Measurements from ENCODE around the gene PPP2R5A. TPM values are rescaled to one million over a fixed set of nuclear protein-coding genes. Genes with fewer than 3 reads are reported as not detected.

The PPP2R5A gene
- total and polyA plus RNA-seq, 5 donors, result 53.1 to 72.0 (median 61.2) TPM

DNA sequence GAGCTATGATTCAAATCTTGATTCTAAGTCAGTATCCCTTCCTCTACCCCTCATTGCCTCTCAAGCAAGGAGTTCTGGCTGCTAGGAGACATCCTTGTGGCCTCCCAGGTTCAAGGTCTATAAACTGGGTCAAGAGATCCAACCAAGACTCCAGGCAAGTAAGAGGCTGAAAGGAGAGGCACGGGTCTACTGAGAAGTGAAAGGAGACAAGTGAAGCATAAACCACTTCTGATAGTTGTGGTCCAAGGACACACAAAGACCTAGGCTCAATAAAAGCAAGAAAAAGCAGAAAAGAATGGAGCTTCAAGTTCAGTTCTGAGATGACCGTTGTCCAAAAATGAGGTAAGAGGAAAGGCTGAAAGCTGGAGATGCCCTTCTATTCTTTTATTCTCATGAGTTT, 17.8 kb upstream of the PPP2R5A start:
- no peak for ATAC-seq
- intact Hi-C loops (cut with DNase I), result no loop called here

DNA sequence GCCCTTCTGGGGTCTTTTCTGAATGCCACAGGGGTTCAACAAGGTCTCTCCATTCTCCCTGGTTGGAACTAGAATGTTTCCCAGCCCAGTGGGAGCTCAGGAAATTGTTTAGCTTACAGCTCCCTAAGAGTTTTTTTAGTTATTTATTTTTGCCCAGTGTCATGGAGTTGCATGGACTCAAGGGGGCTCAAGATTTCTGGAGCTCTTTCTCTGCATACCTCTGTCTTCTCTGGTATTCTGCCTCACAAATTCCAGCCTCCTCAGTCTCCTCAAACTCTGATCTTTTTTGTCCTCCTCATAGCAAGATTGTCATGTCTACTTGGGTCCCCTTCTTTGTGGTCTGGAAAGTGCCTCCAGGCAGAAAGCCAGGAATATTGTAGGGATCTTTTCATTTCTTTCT, 15.9 kb upstream of the PPP2R5A start:
- intact Hi-C loops (cut with DNase I), result no loop called here
- Histone ChIP-seq H3K27ac (ENCODE audit: low read length) (no peak overlapping the region), H3K27me3 (ENCODE audit: control insufficient read depth, insufficient read depth) (no peaks in the 10 kb centered on the region), H3K9me3 (ENCODE audit: control insufficient read depth, low read length) (no peaks in the 10 kb centered on the region), H3K4me1 (ENCODE audit: control insufficient read depth, insufficient read depth, low read length) (no peaks in the 10 kb centered on the region), H3K4me3 (ENCODE audit: low read length) (no peak overlapping the region)
- no peak for DNase-seq
- no peak for ATAC-seq

More for the DNA sequence above, 17.8 kb upstream of the PPP2R5A start:
- Histone ChIP-seq H3K4me3 (ENCODE audit: low read length) (no peak overlapping the region), H3K9me3 (ENCODE audit: control insufficient read depth, low read length) (no peaks in the 10 kb centered on the region), H3K4me1 (ENCODE audit: control insufficient read depth, insufficient read depth, low read length) (no peaks in the 10 kb centered on the region), H3K27me3 (ENCODE audit: control insufficient read depth, insufficient read depth) (no peaks in the 10 kb centered on the region), H3K27ac (ENCODE audit: low read length) (no peak overlapping the region)
- DNase-seq, result no peak
- 88% methylated on average over 2 of the region's 2 CpGs for WGBS

DNA sequence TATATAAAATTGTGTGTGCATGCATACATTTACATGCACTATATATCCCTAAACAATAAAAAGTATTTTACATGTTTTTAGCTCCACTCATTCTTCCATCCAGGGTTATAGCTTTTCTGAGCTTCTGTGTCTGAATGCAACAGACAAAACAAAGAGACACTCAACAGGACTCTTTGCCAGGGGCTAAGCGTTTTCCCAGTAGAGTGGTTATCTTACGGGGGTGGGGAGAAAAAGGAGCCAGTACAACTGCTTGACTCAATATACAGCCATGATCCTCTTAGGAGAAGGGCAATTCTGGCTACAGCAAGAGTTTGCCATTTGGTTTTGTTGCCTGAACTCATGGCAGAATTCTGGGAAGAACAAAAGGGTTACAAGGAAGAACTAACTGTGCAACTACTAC, 14.6 kb upstream of the PPP2R5A start:
- WGBS, result 69% methylated on average over 2 of the region's 2 CpGs
- ATAC-seq (no peak), DNase-seq (no peak)
- Histone ChIP-seq H3K27ac (ENCODE audit: low read length) (no peak overlapping the region), H3K27me3 (ENCODE audit: control insufficient read depth, insufficient read depth) (no peaks in the 10 kb centered on the region), H3K9me3 (ENCODE audit: control insufficient read depth, low read length) (no peaks in the 10 kb centered on the region), H3K4me1 (ENCODE audit: control insufficient read depth, insufficient read depth, low read length) (no peaks in the 10 kb centered on the region), H3K4me3 (ENCODE audit: low read length) (no peak overlapping the region)
- intact Hi-C loops (cut with DNase I), result no loop called here

DNA sequence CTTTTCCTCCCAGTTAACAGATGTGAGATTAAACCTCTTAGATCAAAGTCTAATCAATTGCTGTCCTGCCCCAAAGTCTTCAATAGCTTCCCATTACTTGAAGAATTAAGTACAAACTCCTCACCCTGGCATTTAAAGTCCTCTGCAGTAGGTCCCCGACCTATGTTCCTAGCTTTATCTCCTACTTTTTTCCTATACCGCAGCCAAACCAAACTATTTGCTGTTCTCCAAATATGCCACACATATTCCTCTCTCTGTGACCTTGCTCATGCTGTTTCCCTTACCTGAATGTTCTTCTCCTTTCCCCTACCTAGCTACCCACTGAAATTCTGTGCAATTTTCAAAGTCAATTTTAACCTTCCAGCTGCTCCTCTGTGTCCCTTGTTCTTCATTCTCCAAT, 14.0 kb upstream of the PPP2R5A start:
- Histone ChIP-seq H3K4me1 (ENCODE audit: control insufficient read depth, insufficient read depth, low read length) (no peaks in the 10 kb centered on the region), H3K4me3 (ENCODE audit: low read length) (no peak overlapping the region), H3K27me3 (ENCODE audit: control insufficient read depth, insufficient read depth) (no peaks in the 10 kb centered on the region), H3K9me3 (ENCODE audit: control insufficient read depth, low read length) (no peaks in the 10 kb centered on the region), H3K27ac (ENCODE audit: low read length) (no peak overlapping the region)
- DNase-seq, result no peak
- no peak for ATAC-seq
- 79% methylated on average over 2 of the region's 2 CpGs for WGBS
- intact Hi-C loops (cut with DNase I), result no loop called here

DNA sequence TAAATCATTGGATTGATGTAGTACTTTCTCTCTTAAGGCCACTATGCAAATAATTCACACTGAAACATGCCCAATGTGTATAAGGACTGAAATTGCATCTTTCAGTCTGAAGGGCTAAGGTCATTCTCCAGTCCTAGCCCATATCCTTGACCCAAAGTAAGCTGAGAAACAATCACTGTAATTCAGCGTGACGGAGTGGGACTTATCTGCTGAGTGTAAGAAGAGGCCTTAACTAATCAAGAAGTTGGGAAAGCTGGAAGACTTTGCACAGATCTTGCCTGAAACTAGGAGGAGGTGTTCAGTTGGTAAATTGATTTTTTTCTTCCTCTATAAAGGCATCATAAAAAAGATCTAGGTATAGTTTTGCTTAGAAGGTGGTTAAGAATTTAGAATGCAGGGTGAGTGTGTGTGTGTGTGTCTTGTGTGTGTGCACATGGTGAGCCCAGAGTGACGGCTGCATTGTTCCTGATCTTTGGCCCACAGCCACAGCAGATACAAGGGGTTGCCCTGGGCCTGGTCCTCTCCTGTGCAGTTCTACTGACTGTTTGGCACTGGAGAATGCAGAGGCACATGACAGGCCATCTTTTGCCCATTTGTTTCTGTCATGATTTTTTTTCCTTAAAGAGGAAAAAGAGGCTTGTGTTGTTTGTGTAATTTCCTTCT, 13.3 kb upstream of the PPP2R5A start:
- H3K27ac ChIP-seq (ENCODE audit: low read length), result no peak overlapping the region

DNA sequence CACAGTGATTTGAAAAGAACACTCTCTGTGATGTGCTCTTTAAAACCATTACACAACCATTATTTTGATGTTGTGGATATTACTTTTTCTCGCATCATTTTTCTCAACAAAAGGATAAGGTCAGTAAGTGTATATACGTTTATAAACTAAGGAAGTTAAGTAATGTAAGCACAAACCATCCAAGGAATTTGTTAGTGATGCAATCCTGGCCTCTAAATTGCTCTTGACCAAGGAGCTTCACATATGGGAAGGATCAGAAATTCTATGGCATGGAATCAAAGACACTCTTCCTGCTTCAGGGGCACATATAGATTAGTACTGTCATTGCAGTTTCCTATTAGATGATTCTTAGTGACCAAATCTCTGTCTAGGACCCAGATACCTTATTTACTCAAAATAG, 3.6 kb upstream of the PPP2R5A start:
- no peaks in the 10 kb centered on the region for H3K27me3 ChIP-seq (ENCODE audit: control insufficient read depth, insufficient read depth)
- no peak for ATAC-seq
- intact Hi-C loops (cut with DNase I), result loop anchor here in 2 of 4 donors (10.0 kb wide), 2 partner anchors 127 to 207 kb away; no protein-coding TSS in a partner anchor
- WGBS, result 75% methylated on average over 2 of the region's 2 CpGs
- H3K4me1 ChIP-seq (ENCODE audit: control insufficient read depth, insufficient read depth, low read length), result no peaks in the 10 kb centered on the region
- DNase-seq, result no peak
- no peak overlapping the region for H3K4me3 ChIP-seq (ENCODE audit: low read length)
- H3K27ac ChIP-seq (ENCODE audit: low read length), result no peak overlapping the region
- no peaks in the 10 kb centered on the region for H3K9me3 ChIP-seq (ENCODE audit: control insufficient read depth, low read length)

More for the DNA sequence above, 13.3 kb upstream of the PPP2R5A start:
- DNase-seq (no peak), ATAC-seq (peak; percentile 68 to 71)
- Histone ChIP-seq H3K4me3 (ENCODE audit: low read length) (no peak overlapping the region), H3K9me3 (ENCODE audit: control insufficient read depth, low read length) (no peaks in the 10 kb centered on the region), H3K4me1 (ENCODE audit: control insufficient read depth, insufficient read depth, low read length) (no peaks in the 10 kb centered on the region), H3K27me3 (ENCODE audit: control insufficient read depth, insufficient read depth) (no peaks in the 10 kb centered on the region)
- intact Hi-C loops (cut with DNase I), result no loop called here
- WGBS, result 41% methylated on average over 3 of the region's 3 CpGs

DNA sequence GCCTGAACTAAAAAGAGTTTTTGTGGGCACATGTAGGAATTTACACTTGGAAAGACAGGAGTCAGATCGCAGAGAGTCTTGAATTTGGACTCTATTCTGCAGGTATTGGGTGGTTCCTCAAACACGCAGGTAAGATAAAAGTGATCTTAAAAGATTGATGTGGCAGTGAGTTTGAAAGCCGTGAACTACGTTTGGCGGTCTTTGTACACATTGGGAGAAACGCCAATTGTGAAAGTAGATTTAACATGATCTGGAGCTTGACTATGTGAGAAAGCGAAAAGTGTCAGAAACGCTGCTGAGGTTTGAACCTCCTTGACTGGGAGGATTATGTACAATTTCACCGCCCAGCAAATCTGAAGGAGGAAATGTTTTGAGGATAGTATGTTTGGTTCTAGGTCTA, 1.5 kb upstream of the PPP2R5A start:
- intact Hi-C loops (cut with DNase I), result loop anchor here in 2 of 4 donors (10.0 kb wide), 2 partner anchors 129 to 209 kb away; no protein-coding TSS in a partner anchor
- H3K4me3 ChIP-seq (ENCODE audit: low read length), result peak overlapping the region; percentile 65
- ATAC-seq, result no peak
- no peaks in the 10 kb centered on the region for H3K27me3 ChIP-seq (ENCODE audit: control insufficient read depth, insufficient read depth)
- no peak for DNase-seq
- H3K4me1 ChIP-seq (ENCODE audit: control insufficient read depth, insufficient read depth, low read length), result peaks cover 2% of the 10 kb centered on the region
- WGBS, result 88% methylated on average over 9 of the region's 9 CpGs
- H3K9me3 ChIP-seq (ENCODE audit: control insufficient read depth, low read length), result no peaks in the 10 kb centered on the region
- no peak overlapping the region for H3K27ac ChIP-seq (ENCODE audit: low read length)

DNA sequence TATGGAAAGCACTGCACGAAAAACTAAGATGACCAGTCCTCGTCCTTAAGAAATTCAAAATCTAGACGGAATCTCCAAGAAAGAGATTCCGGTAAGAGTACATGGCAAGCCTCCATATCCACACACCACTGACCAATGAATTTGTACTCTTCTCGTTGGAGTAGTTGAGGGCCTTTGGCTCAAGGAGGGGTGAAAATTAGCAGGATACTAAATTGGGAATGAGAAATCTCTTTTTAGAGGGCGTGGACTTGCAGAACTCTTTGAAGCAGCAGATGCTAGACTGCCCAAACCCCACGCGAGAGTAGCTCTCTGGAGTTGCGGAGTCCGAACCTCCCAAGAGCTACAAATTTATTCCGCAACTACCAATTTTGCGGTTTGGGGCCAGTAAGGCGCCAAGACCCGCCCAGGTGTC, 872 bp upstream of the PPP2R5A start:
- peak overlapping the region; percentile 65 for H3K4me3 ChIP-seq (ENCODE audit: low read length)
- ATAC-seq (no peak), DNase-seq (no peak)
- H3K4me1 ChIP-seq (ENCODE audit: control insufficient read depth, insufficient read depth, low read length), result peaks cover 2% of the 10 kb centered on the region
- peak overlapping the region; percentile 92 for H3K27ac ChIP-seq (ENCODE audit: low read length)
- H3K9me3 ChIP-seq (ENCODE audit: control insufficient read depth, low read length), result no peaks in the 10 kb centered on the region
- intact Hi-C loops (cut with DNase I), result loop anchor here in 2 of 4 donors (10.0 kb wide), 2 partner anchors 130 to 210 kb away; no protein-coding TSS in a partner anchor
- no peaks in the 10 kb centered on the region for H3K27me3 ChIP-seq (ENCODE audit: control insufficient read depth, insufficient read depth)
- 15% methylated on average over 14 of the region's 14 CpGs for WGBS

DNA sequence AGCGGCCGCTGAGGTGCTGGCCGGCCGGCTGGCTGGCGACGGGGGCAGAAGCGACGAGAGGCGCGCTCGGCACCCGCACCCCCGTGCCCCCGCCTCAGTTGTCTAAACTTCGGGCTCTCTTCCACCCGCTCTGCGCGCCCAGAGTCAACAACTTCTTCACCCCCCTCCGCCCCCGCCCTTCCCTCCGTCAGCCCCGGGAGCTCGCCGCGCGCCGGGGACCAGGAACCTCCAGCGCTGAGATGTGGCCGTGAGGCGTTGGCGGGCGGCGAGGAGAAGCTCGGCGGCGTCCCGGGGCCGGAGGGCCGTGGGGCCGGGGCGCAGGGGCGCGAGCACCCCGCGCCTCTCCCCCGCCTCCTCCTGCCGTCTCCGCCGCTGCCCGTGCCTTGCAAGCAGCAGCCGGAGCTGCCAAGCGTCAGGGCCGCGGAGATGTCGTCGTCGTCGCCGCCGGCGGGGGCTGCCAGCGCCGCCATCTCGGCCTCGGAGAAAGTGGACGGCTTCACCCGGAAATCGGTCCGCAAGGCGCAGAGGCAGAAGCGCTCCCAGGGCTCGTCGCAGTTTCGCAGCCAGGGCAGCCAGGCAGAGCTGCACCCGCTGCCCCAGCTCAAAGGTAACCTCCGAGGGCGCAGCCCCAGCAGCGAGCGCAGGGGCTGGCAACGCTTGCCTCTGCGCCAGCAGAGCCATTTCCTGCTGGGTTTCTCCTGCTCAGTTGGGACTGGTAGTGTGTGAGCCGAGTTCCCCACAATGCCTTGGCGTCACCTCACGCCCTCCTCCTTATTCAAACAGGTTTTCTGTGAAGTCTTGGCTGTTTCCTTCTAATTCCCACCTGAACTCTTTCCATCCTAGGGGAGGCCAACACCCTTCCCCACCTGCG, 710 bp downstream of the PPP2R5A start:
- Histone ChIP-seq H3K9me3 (ENCODE audit: control insufficient read depth, low read length) (no peaks in the 10 kb centered on the region), H3K4me3 (ENCODE audit: low read length) (peak overlapping the region; percentile 94), H3K27me3 (ENCODE audit: control insufficient read depth, insufficient read depth) (no peaks in the 10 kb centered on the region), H3K4me1 (ENCODE audit: control insufficient read depth, insufficient read depth, low read length) (peaks cover 2% of the 10 kb centered on the region), H3K27ac (ENCODE audit: low read length) (peak overlapping the region; percentile 99)
- WGBS, result under 1% methylated on average over 85 of the region's 85 CpGs
- ATAC-seq (peak; percentile 9 to 25), DNase-seq (peak; percentile 70 to 88 (median 85))
- intact Hi-C loops (cut with DNase I), result loop anchor here in 3 of 4 donors (5.0 to 10.0 kb wide), 4 partner anchors 131 to 214 kb away; no protein-coding TSS in a partner anchor

DNA sequence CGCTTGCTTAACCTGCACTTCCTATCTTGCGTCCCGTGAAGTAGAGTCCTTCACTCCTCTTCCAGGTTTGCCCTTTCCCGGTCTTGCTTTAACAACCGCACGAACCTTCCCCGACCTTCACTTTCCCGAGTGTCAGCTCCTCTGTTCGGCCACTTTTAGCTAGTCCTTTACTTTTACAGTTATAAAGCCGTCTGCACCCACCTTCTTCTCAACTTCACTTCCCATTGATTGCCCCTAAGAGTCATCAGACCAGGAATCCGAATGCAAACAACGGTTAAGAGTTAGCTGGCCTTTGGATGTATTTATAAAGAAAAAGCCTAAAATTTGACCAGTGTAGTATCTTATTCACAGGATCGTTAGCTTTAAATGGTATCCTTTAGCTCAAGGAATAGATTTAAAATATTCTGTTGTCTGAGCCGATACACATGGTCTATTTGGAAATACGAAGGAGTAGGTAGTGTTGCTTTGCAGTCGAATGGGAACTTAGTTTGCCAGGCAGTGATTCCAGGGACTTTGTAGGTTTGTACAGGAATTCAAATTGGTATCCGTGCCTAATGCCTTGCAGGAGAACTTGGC, 1.4 kb downstream of the PPP2R5A start:
- Histone ChIP-seq H3K4me3 (ENCODE audit: low read length) (peak overlapping the region; percentile 94), H3K27me3 (ENCODE audit: control insufficient read depth, insufficient read depth) (no peaks in the 10 kb centered on the region), H3K9me3 (ENCODE audit: control insufficient read depth, low read length) (no peaks in the 10 kb centered on the region), H3K27ac (ENCODE audit: low read length) (peak overlapping the region; percentile 99), H3K4me1 (ENCODE audit: control insufficient read depth, insufficient read depth, low read length) (peaks cover 6% of the 10 kb centered on the region)
- WGBS, result under 1% methylated on average over 17 of the region's 17 CpGs
- intact Hi-C loops (cut with DNase I), result loop anchor here in 3 of 4 donors (5.0 to 10.0 kb wide), 4 partner anchors 132 to 214 kb away; no protein-coding TSS in a partner anchor
- ATAC-seq, result no peak
- DNase-seq, result no peak

Measured in right cardiac atrium (tissue), 5 donors.